GM23248 (cell line): ENCODE data around the gene RBM24. TPM values are rescaled to one million over a fixed set of nuclear protein-coding genes. Genes with fewer than 3 reads are reported as not detected.

ENCODE experiments used
- DNase-seq: peaks from one replicate; pipeline ENCODE4 v3.0.0-alpha.2; 2015
- H2AFZ ChIP-seq: fragments of 200-600 bp; sonication (generic); 2 replicates; pipeline ENCODE4 v1.6.1; 2016; ENCODE audit warnings: antibody characterized with exemption
- H3F3A ChIP-seq: fragments of 200-600 bp; sonication (generic); 2 replicates; pipeline ENCODE4 v1.6.1; 2016; ENCODE audit warnings: mild to moderate bottlenecking, antibody characterized with exemption, mixed run types; ENCODE audit not compliant: insufficient read depth
- H3K27ac ChIP-seq: fragments of 200-600 bp; sonication (generic); 2 replicates; pipeline ENCODE4 v1.5.1; 2016; ENCODE audit warnings: mild to moderate bottlenecking
- H3K27me3 ChIP-seq: fragments of 200-600 bp; sonication (generic); replicated peaks from 2 replicates; pipeline ENCODE4 v1.6.1; 2016; ENCODE audit warnings: mild to moderate bottlenecking; ENCODE audit not compliant: insufficient read depth
- H3K36me3 ChIP-seq: fragments of 200-600 bp; sonication (generic); 2 replicates; pipeline ENCODE4 v1.6.1; 2016; ENCODE audit warnings: low read depth, mild to moderate bottlenecking
- H3K4me1 ChIP-seq: fragments of 200-600 bp; sonication (generic); 2 replicates; pipeline ENCODE4 v1.6.1; 2016; ENCODE audit warnings: mild to moderate bottlenecking; ENCODE audit not compliant: insufficient read depth
- H3K4me2 ChIP-seq: fragments of 200-600 bp; sonication (generic); one replicate; pipeline ENCODE4 v1.6.1; 2016; ENCODE audit warnings: mild to moderate bottlenecking; ENCODE audit not compliant: unreplicated experiment
- H3K4me3 ChIP-seq: fragments of 200-600 bp; sonication (generic); 2 replicates; pipeline ENCODE4 v1.5.1; 2016; ENCODE audit warnings: mild to moderate bottlenecking
- H3K79me2 ChIP-seq: fragments of 200-600 bp; sonication (generic); 2 replicates; pipeline ENCODE4 v1.6.1; 2016; ENCODE audit warnings: mild to moderate bottlenecking; ENCODE audit not compliant: insufficient read depth
- H3K9ac ChIP-seq: fragments of 200-600 bp; sonication (generic); 2 replicates; pipeline ENCODE4 v1.6.1; 2016; ENCODE audit warnings: mild to moderate bottlenecking
- H3K9me2 ChIP-seq: fragments of 200-600 bp; sonication (generic); 2 replicates; pipeline ENCODE4 v1.6.1; 2016; ENCODE audit warnings: mixed run types, mild to moderate bottlenecking, moderate library complexity; ENCODE audit not compliant: insufficient read depth
- H3K9me3 ChIP-seq: fragments of 200-600 bp; sonication (generic); one replicate; pipeline ENCODE4 v1.6.1; 2017; ENCODE audit warnings: low read depth
- H4K20me1 ChIP-seq: fragments of 200-600 bp; sonication (generic); 2 replicates; pipeline ENCODE4 v1.6.0; 2016; ENCODE audit not compliant: insufficient read depth
- EZH2 ChIP-seq: fragments of 200-600 bp; sonication (generic); IDR thresholded peaks from 2 replicates; pipeline ENCODE4 v1.6.1; 2018; ENCODE audit warnings: antibody characterized with exemption, mild to moderate bottlenecking; ENCODE audit not compliant: insufficient read depth, poor library complexity, severe bottlenecking
- EZH2phosphoT487 ChIP-seq: fragments of 200-600 bp; sonication (generic); IDR thresholded peaks from 2 replicates; pipeline ENCODE4 v1.6.1; 2018; ENCODE audit warnings: antibody characterized with exemption, moderate library complexity, mild to moderate bottlenecking, low read depth; ENCODE audit not compliant: insufficient read depth
- WGBS, 2 experiments: methylation state at CpG; one replicate each; pipeline ENCODE4 v1.1.6; 2015 to 2017; ENCODE audit warnings: low lambda C conversion rate in 2 of 2, low coverage in 1 of 2; ENCODE audit errors: missing lambda C conversion rate in 2 of 2; 5-methylcytosine and 5-hydroxymethylcytosine counted together
- in situ Hi-C: fragments of 300-500 bp; cut with MboI; formaldehyde crosslinking; loops from 2 replicates; pipeline ENCODE4 v1.15.0; 2020
- polyA plus RNA-seq: library from polyadenylated mRNA; unstranded; fragments of >200 nt; fragmentation: Nextera tagmentation; extraction: Ambion mirVana; gene quantifications from 2 replicates; pipeline ENCODE4 v1.2.1, GENCODE V29; 2016
- total RNA-seq: library from RNA; depleted of rRNA; stranded (reverse); fragments of >200 nt; shearing (Covaris generic); gene quantifications from 2 replicates; pipeline ENCODE4 v1.2.3, GENCODE V29; 2014

RBM24 gene
- total and polyA plus RNA-seq, 2 experiments from 2014 or later: 3.5 to 7.9 TPM

DNA sequence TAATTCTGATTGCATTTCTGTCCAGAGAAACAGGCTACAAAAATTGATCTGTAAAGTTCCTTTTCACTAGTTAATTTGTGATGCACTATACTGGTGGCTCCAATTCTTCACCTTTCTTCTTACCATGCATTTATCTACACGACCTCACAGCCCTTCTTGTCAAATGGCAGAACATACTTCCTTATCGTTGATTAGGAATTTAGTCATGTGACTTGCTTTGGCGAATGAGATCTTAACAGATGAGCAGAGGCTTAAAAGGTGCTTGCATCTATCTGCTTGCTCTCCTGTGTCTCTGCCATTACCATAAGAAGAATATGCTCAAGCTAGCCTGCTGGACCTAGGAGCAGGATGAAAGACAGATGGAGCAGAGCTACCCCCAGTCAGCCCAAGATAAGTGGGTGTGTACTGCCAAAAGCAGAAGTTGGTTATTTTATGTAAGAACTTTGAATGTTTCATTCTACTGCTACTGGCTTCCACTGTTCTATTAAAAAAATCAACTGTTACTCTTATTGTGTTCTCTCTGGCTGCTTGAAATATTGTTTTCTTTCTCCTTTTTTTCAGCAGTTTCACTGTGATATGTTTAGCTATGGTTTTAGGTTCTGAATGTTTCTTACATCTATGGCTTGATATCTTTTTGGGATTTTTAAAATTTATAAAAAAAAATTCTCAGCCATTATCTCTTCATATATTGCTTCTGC lies 40.2 kb upstream of the RBM24 start:
- no peaks in the 10 kb centered on the region; the same call in 1 of the 2 replicates for H3K9me2 ChIP-seq
- WGBS, 2 experiments: 76 to 80% methylated on average over 3 of the region's 3 CpGs
- TF ChIP-seq EZH2 (no peak), EZH2phosphoT487 (no peak)

DNA sequence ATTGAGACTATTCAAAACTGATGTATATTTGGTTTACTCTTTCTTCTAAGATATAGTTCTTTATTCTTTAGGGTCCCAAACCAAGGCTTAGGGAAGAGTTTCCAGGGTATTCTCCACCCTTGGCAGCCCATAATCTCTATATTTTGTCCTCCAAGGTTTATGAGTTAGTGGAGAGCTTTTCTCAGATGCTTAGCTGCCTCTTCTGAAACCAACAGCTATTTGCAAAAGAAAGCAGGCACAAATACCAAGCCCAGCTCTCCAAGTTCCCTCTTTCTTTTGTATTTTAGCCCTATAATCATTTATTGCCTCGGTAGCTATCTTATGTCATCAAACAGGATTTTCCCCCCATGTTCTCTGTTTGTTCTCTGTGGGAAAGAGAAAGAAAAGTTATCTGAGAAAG lies 39.1 kb upstream of the RBM24 start:
- H4K20me1 ChIP-seq: no peaks in the 10 kb centered on the region
- no peaks in the 10 kb centered on the region for H3K9me3 ChIP-seq
- H3K4me1 ChIP-seq: no peaks in the 10 kb centered on the region
- TF ChIP-seq EZH2phosphoT487: no peak
- TF ChIP-seq EZH2: no peak
- DNase-seq: no peak
- H3K4me2 ChIP-seq: no peak overlapping the region
- no peaks in the 10 kb centered on the region for H3K79me2 ChIP-seq
- H3K4me3 ChIP-seq: no peak overlapping the region
- no peaks in the 10 kb centered on the region for H3K36me3 ChIP-seq
- H3K9ac ChIP-seq: no peak overlapping the region
- H3K9me2 ChIP-seq: no peaks in the 10 kb centered on the region; the same call in 1 of the 2 replicates
- no peak overlapping the region for H2AFZ ChIP-seq
- no peaks in the 10 kb centered on the region for H3F3A ChIP-seq
- in situ Hi-C loops: no loop called here
- H3K27ac ChIP-seq: no peak overlapping the region
- WGBS, 2 experiments: 33 to 35% methylated on average over 1 of the region's 1 CpG
- H3K27me3 ChIP-seq: no peaks in the 10 kb centered on the region; the same call in 1 of the 2 replicates

More for the DNA sequence above, 40.2 kb upstream of the RBM24 start:
- Histone ChIP-seq H3K4me2 (no peak overlapping the region), H3K9me3 (no peaks in the 10 kb centered on the region), H3K4me1 (no peaks in the 10 kb centered on the region), H3K79me2 (no peaks in the 10 kb centered on the region), H3K9ac (no peak overlapping the region), H3K4me3 (no peak overlapping the region), H3K36me3 (no peaks in the 10 kb centered on the region), H4K20me1 (no peaks in the 10 kb centered on the region), H3K27me3 (no peaks in the 10 kb centered on the region; the same call in 1 of the 2 replicates), H3F3A (no peaks in the 10 kb centered on the region), H2AFZ (no peak overlapping the region), H3K27ac (no peak overlapping the region)
- no peak for DNase-seq
- in situ Hi-C loops: no loop called here

DNA sequence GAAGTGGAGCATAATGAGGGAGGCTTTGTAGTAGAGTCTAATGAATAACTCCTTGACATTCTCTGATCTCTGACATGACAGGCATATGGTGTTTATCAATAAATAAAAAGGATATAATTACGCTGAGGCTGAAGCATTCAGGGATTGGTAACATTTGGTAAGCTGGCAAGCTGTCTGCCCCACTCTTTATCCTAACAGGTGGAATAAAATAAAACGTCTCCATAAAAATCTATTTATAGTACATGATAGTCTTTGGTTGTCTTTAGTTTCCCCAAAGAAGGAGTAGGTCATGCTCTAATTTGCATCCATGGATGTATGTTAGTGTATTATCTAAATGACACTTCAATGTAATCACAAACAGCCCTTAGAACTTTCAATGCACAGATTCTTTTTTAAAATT lies 30.9 kb upstream of the RBM24 start:
- 28 to 32% methylated on average over 2 of the region's 2 CpGs for WGBS, 2 experiments
- H4K20me1 ChIP-seq: no peaks in the 10 kb centered on the region
- no peaks in the 10 kb centered on the region for H3F3A ChIP-seq
- DNase-seq: no peak
- TF ChIP-seq EZH2 (no peak), EZH2phosphoT487 (no peak)
- H3K4me1 ChIP-seq: no peaks in the 10 kb centered on the region
- H3K9me3 ChIP-seq: no peaks in the 10 kb centered on the region
- in situ Hi-C loops: no loop called here
- no peak overlapping the region for H2AFZ ChIP-seq
- H3K9me2 ChIP-seq: no peaks in the 10 kb centered on the region
- H3K9ac ChIP-seq: no peak overlapping the region
- H3K79me2 ChIP-seq: no peaks in the 10 kb centered on the region
- H3K36me3 ChIP-seq: no peaks in the 10 kb centered on the region
- H3K27ac ChIP-seq: no peak overlapping the region
- no peaks in the 10 kb centered on the region for H3K27me3 ChIP-seq
- no peak overlapping the region for H3K4me3 ChIP-seq
- H3K4me2 ChIP-seq: no peak overlapping the region

DNA sequence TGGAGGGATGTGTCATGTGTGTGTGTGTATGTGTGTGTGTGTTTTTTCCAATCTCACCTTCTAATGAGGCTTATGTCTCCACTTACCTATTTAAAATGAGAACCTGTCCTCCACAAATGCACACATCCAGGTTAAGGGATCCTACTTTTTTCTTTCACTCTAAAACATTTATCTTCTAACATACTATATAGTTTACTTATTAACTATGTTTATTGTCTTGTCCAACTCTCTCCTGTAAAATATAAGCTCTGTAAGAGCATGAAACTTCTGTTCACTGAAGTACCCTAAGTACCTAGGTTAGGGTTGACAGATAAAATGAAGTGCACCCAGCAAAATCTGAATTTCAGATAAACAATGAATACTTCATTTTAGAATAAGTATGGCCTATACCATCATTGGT lies 29.2 kb upstream of the RBM24 start:
- Histone ChIP-seq H3K9ac (no peak overlapping the region), H3K4me3 (no peak overlapping the region), H3K27me3 (no peaks in the 10 kb centered on the region), H3K4me1 (no peaks in the 10 kb centered on the region), H3K4me2 (no peak overlapping the region), H3K79me2 (no peaks in the 10 kb centered on the region), H3K9me3 (no peaks in the 10 kb centered on the region), H3K9me2 (no peaks in the 10 kb centered on the region), H2AFZ (no peak overlapping the region), H4K20me1 (no peaks in the 10 kb centered on the region), H3K27ac (no peak overlapping the region), H3F3A (no peaks in the 10 kb centered on the region), H3K36me3 (no peaks in the 10 kb centered on the region)
- in situ Hi-C loops: no loop called here
- no peak for TF ChIP-seq EZH2phosphoT487
- no peak for TF ChIP-seq EZH2
- no peak for DNase-seq
